Measurements from ENCODE around the gene PRDM16.

GRCh38 chr1:3342960-3343359 is 274.0 kb downstream of the PRDM16 start:
- TF ChIP-seq CTCF (conservative IDR thresholded peaks at IDR 0.05; ENCODE audit: low read depth in 2 of 2) (no peak), EZH2 (IDR thresholded peaks at IDR 0.05; ENCODE audit: low read depth, unreplicated experiment) (no peak), POLR2AphosphoS5 (IDR thresholded peaks at IDR 0.05; ENCODE audit: low read depth) (no peak), NANOG (IDR thresholded peaks at IDR 0.05; ENCODE audit: borderline replicate concordance) (no peak), REST (IDR thresholded peaks at IDR 0.05; ENCODE audit: unreplicated experiment) (no peak), EZH2phosphoT487 (IDR thresholded peaks at IDR 0.05; ENCODE audit: unreplicated experiment) (no peak), CREB1 (CRISPR knock-in tag; IDR thresholded peaks at IDR 0.05; ENCODE audit: low read depth) (no peak), ETS1 (IDR thresholded peaks at IDR 0.05) (no peak), STAT1 (IDR thresholded peaks at IDR 0.05; ENCODE audit: unreplicated experiment) (no peak), JUNB (IDR thresholded peaks at IDR 0.05; ENCODE audit: unreplicated experiment) (no peak)

All from GM23338 (cell line).